GM21737 (cell line): Measurements from ENCODE around the gene SLC35E2B.

Source experiments
- ATAC-seq: cut with Tn5 transposase; IDR thresholded peaks from one replicate; pipeline ENCODE4 v1.9.1; 2021; ENCODE audit warnings: mild to moderate bottlenecking, moderate library complexity; ENCODE audit not compliant: unreplicated experiment

The SLC35E2B gene

GRCh38 chr1:1615256-1616044 lies 77.1 kb downstream of the SLC35E2B start, which contains the start of gene MIB2:
Gene MIB2 (plus strand): TSS chr1:1615500. CDS start chr1:1623453, 7,953 bp downstream.
- peak; percentile 74 for ATAC-seq

DNA sequence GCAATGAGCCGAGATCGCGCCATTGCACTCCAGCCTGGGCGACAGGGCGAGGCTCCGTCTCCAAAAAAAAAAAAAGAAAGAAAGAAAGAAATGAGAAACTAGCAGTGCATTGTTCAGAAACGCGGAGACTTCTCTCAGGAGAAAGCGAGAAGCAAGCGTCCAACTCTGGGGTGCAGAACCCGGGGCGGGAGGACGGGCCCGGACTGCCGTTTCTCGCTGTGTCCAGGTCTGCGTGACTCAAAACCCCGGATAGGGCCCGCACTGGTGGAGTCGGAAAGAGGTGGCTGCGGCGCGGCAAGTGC lies 77.7 kb downstream of the SLC35E2B start:
- ATAC-seq: no peak

DNA sequence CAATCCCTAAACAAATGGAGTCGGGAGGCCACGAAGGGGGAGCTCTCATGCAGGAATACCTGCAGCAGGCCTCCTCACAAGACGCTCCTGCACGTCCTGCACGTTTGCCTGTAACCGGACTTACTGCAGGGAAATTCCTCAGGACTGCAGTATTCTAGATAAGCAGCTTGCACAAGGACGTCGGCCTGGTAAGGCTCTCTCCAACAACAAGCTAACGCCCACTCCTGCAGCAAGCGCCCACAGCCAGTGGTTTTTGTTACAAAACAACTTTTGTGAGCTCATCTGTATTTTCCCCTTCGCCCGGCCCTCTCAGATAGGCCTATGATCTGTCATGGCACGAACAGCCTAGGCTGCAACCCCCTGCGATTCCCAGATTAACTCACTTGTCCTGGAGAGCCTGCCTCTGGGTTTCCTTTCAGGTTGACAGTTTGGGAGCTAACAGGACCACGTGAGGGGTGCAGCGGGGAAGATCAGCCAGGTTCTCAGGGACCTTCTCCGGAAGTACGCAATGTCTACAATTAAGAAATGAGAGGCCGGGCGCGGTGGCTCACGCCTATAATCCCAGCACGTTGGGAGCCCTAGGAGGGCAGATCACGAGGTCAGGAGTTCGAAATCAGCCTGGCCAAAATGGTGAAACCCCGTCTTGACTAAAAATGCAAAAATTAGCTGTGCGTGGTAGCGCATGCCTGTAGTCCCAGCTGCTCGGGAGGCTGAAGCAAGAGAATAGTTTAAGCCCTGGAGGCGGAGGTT lies 78.2 kb downstream of the SLC35E2B start:
- ATAC-seq: no peak

- ATAC-seq: no peak
These were observed 79.0 kb downstream of the SLC35E2B start for GRCh38 chr1:1613509-1614082.

DNA sequence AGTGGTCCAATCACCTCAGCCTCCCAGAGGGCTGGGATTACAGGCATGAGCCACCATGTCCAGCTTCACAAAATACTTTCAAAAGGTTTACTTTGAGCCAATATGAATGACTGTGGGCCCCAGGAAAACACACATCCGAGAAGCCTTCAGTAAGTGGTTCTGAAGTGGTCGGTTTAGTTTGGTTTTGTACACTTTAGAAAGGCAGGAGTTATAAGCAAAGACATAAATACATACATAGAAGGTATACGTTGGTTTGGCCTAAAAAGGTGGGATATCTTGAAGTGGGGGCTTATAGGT lies 80.5 kb downstream of the SLC35E2B start:
- no peak for ATAC-seq

DNA sequence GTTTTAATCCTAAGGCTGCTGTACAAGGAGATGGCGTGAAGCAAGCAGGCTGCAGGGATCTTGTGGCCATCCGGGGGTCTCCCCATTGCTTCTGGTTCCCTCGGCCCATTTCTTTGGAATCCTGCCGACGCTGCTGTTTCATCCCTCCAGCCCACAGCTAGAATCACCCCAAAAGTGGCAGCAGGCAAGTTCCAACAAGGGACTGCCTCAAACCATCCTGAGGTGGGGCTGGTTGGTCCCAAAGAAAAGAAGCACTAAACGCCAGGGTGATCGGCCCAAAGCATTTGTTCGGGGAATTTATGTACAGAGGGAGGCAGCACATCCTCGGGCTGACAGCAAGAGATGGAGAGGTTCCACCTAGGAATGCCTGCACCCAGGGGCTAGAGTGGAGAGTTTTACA lies 81.8 kb downstream of the SLC35E2B start:
- no peak for ATAC-seq

DNA sequence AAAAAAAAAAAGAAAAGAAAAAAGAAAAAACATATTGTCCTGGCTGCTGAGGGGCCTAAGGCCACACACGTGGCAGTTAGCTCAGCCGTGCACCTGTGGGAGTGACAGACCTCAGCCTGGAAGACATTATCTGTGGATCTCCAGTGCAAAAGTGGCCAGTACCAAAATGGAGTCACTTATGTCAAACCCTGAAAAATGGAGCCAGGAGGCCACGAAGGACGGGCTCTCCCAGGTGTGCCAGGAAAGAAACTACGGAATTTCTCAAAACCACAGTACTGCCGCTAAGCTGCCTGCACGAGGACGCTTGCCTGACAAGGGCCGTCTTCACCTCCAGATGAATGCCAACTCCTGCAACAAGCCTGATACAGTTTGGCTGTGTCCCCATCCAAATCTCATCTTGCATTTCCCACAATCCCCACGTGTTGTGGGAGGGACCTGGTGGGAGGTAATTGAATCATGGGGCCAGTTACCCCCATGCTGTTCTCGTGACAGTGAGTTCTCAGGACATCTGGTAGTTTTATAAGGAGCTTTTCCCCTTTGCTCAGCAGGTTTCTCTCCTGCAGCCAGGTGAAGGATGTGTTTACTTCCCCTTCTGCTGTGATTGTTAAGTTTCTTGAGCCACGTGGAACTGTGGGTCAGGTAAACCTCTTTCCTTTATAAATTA lies 82.6 kb downstream of the SLC35E2B start:
- no peak for ATAC-seq
